Erythroblast (primary cell): ENCODE results near the gene TUBA4A.

Experiments used
- GATA1 ChIP-seq: IDR thresholded peaks from 2 replicates; pipeline ENCODE4 v1.6.1; 2011; ENCODE audit warnings: low read depth, mild to moderate bottlenecking, control low read depth, low read length, moderate library complexity
- POLR2A ChIP-seq: IDR thresholded peaks from 2 replicates; pipeline ENCODE4 v1.6.1; 2011; ENCODE audit warnings: mild to moderate bottlenecking, low read length

GRCh38 chr2:219285894-219286425 lies 32.2 kb upstream of the TUBA4A start:
- TF ChIP-seq POLR2A (no peak), GATA1 (no peak)
